ENCODE measurements around the gene PYY. TPM values are rescaled to one million over a fixed set of nuclear protein-coding genes. Genes with fewer than 3 reads are reported as not detected.
"Not testable (repeated sequence)": the region's sequence is repeated elsewhere in the genome, so short reads cannot be mapped to it uniquely, and the experiment has no call there.

PYY gene
- total RNA-seq, 1 experiment from 2014 or later: not detected

DNA sequence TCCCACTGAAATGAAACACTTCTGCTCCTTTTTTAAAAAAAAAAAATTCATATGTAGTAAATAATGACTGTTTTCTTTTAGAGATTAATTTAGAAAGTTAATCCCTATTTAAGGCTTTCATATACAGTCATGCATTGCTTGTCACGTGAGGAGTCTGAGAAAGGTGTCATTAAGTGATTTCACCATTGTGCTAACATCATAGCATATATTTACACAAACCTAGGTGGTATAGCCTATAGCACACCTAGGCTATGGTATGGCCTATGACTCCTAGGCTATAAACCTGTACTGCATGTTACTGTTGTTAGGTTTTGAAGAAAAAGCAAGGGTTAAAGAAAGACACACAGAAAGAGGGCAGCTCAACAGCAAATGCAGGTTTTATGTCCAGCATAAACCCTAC lies 25.1 kb downstream of the PYY start:
- Histone ChIP-seq H3K36me3 (ENCODE audit: low read depth, low read length) (no peaks in the 10 kb centered on the region), H3K27me3 (ENCODE audit: low read length) (peaks cover 7% of the 10 kb centered on the region; the same call in 1 of the 2 replicates), H3K79me2 (ENCODE audit: low read length) (no peaks in the 10 kb centered on the region), H3K9me3 (ENCODE audit: low read length) (no peaks in the 10 kb centered on the region), H2AFZ (ENCODE audit: low read length) (no peak overlapping the region), H3K4me3 (ENCODE audit: low read length) (no peak overlapping the region), H3K27ac (ENCODE audit: low read length) (no peak overlapping the region), H3F3A (ENCODE audit: low read length, unreplicated experiment) (no peaks in the 10 kb centered on the region), H3K9me2 (replicated peaks; ENCODE audit: low read length) (no peaks in the 10 kb centered on the region), H3K4me2 (ENCODE audit: low read length) (no peak overlapping the region), H3K4me1 (ENCODE audit: insufficient read depth, low read length) (peaks cover 11% of the 10 kb centered on the region), H3K9ac (ENCODE audit: low read length) (no peak overlapping the region), H4K20me1 (ENCODE audit: low read length) (no peaks in the 10 kb centered on the region)
- POLR2A ChIA-PET (ENCODE audit: unreplicated experiment): no interaction called here
- DNase-seq: no peak
- intact Hi-C loops (cut with micrococcal nuclease): no loop called here
- CTCF ChIA-PET: interaction anchor here (0.6 to 1.1 kb wide), 2 partner anchors 15 to 43 kb away, joined by 3 to 4 read pairs; no protein-coding TSS in a partner anchor
- no peak for TF ChIP-seq EZH2 (IDR thresholded peaks at IDR 0.05; ENCODE audit: low read length, unreplicated experiment)
- no peak for TF ChIP-seq EZH2phosphoT487 (IDR thresholded peaks at IDR 0.05; ENCODE audit: borderline replicate concordance, low read length)
- TF ChIP-seq, protein P1, sequence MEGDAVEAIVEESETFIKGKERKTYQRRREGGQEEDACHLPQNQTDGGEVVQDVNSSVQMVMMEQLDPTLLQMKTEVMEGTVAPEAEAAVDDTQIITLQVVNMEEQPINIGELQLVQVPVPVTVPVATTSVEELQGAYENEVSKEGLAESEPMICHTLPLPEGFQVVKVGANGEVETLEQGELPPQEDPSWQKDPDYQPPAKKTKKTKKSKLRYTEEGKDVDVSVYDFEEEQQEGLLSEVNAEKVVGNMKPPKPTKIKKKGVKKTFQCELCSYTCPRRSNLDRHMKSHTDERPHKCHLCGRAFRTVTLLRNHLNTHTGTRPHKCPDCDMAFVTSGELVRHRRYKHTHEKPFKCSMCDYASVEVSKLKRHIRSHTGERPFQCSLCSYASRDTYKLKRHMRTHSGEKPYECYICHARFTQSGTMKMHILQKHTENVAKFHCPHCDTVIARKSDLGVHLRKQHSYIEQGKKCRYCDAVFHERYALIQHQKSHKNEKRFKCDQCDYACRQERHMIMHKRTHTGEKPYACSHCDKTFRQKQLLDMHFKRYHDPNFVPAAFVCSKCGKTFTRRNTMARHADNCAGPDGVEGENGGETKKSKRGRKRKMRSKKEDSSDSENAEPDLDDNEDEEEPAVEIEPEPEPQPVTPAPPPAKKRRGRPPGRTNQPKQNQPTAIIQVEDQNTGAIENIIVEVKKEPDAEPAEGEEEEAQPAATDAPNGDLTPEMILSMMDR (conservative IDR thresholded peaks at IDR 0.05; ENCODE audit: low read depth, low read length): no peak
- ATAC-seq: no peak
- no TSS peak for BruUV-seq (replicated peaks)

DNA sequence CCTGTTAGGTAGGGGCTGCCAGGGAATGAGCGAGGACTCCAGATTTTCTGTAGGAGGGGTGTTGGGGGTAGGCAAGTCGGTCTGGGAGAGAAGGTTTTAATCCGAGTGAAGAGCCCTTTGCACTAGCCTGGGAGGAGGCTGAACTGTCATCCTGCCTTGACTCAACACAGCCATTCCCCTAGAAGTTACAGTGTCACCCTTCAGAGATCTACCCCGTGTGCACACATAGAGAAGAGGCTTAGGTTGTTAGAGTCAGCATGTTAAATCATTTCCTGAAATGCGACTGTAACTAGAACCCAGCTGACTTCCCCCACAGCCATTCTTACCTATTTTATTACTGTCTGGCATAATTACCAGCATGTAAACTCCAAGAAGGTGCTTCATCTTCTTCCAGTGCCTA lies 25.8 kb downstream of the PYY start:
- H3K27ac ChIP-seq (ENCODE audit: low read length); H3K9me2 ChIP-seq (replicated peaks; ENCODE audit: low read length); H3F3A ChIP-seq (ENCODE audit: low read length, unreplicated experiment); DNase-seq; H4K20me1 ChIP-seq (ENCODE audit: low read length); intact Hi-C loops (cut with micrococcal nuclease); H3K27me3 ChIP-seq (ENCODE audit: low read length); BruUV-seq (replicated peaks); H3K9ac ChIP-seq (ENCODE audit: low read length); H3K9me3 ChIP-seq (ENCODE audit: low read length); H3K36me3 ChIP-seq (ENCODE audit: low read depth, low read length); POLR2A ChIA-PET (ENCODE audit: unreplicated experiment); H3K79me2 ChIP-seq (ENCODE audit: low read length): not testable (repeated sequence)
- CTCF ChIA-PET: interaction anchor here (0.6 to 1.1 kb wide), 2 partner anchors 16 to 43 kb away, joined by 3 to 4 read pairs; no protein-coding TSS in a partner anchor
- H3K4me2 ChIP-seq (ENCODE audit: low read length): peak overlapping the region; percentile 92
- peak overlapping the region; percentile 66 for H3K4me3 ChIP-seq (ENCODE audit: low read length)
- H2AFZ ChIP-seq (ENCODE audit: low read length): peak overlapping the region; percentile 77
- peak; percentile 52 for ATAC-seq
- peaks cover 11% of the 10 kb centered on the region for H3K4me1 ChIP-seq (ENCODE audit: insufficient read depth, low read length)

DNA sequence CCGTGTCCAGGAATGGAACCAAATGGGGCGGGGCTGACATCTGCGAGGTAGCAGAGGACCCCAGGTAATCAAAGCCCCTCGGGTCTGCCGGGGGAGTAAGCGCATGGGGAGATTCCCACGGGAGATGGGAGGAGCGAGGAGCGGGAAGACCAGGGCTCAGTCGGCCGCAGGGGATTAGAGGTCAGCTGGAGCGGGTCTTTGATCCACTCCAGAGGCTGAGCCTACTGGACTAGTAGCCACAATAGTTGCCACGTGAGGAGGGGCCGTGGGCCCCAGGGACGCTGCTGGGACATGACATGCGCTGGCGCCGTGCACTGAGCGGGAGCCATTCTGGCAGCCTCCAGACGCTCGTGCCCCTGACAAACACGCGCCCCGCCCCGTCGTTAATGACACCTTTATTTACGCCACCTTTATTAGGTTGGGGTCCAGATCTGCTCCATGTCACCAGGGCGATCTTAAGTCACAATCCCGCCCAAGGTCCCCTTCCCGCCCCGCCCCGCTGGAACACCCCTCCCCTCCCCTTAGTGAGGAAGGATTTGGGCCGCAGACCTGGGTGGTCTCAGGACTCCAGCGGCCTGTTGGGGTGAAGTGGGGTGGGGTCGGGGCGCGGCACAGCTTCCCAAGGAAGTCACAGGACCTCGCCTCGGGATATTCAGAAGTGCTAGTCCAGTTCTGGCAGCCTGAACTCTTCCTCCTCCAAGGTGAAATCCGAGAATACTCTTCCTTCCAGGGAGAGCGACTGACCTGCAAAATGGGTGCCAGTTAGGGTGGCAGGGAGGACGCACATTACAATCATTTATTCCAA lies 26.5 kb downstream of the PYY start:
- Histone ChIP-seq H3K36me3 (ENCODE audit: low read depth, low read length) (no peaks in the 10 kb centered on the region), H3K27ac (ENCODE audit: low read length) (no peak overlapping the region), H3K9me3 (ENCODE audit: low read length) (no peaks in the 10 kb centered on the region), H3F3A (ENCODE audit: low read length, unreplicated experiment) (no peaks in the 10 kb centered on the region), H3K4me1 (ENCODE audit: insufficient read depth, low read length) (peaks cover 11% of the 10 kb centered on the region), H2AFZ (ENCODE audit: low read length) (peak overlapping the region; percentile 77), H3K9ac (ENCODE audit: low read length) (no peak overlapping the region), H3K27me3 (ENCODE audit: low read length) (peaks cover 7% of the 10 kb centered on the region; the same call in 1 of the 2 replicates), H3K4me3 (ENCODE audit: low read length) (peak overlapping the region; percentile 66), H3K4me2 (ENCODE audit: low read length) (peak overlapping the region; percentile 92), H4K20me1 (ENCODE audit: low read length) (no peaks in the 10 kb centered on the region), H3K9me2 (replicated peaks; ENCODE audit: low read length) (no peaks in the 10 kb centered on the region), H3K79me2 (ENCODE audit: low read length) (no peaks in the 10 kb centered on the region)
- no TSS peak for BruUV-seq (replicated peaks)
- peak; percentile 36 for DNase-seq
- ATAC-seq: peak; percentile 60
- intact Hi-C loops (cut with micrococcal nuclease): no loop called here
- no peak for TF ChIP-seq EZH2phosphoT487 (IDR thresholded peaks at IDR 0.05; ENCODE audit: borderline replicate concordance, low read length)
- ChIA-PET POLR2A (ENCODE audit: unreplicated experiment) (no interaction called here), CTCF (no interaction called here)
